GM18517 (cell line): ENCODE data around the gene BLACAT1.
"Not testable (repeated sequence)": the region's sequence is repeated elsewhere in the genome, so short reads cannot be mapped to it uniquely, and the experiment has no call there.

Source experiments
- ATAC-seq: cut with Tn5 transposase; IDR thresholded peaks from one replicate; pipeline ENCODE4 v1.9.1; 2021; ENCODE audit warnings: mild to moderate bottlenecking, moderate library complexity; ENCODE audit not compliant: unreplicated experiment

BLACAT1 gene

GRCh38 chr1:205421798-205422197, 34.0 kb downstream of the BLACAT1 start, which contains the start of gene LEMD1:
Gene LEMD1 (minus strand): TSS chr1:205422056. CDS start chr1:205420536, 1,520 bp downstream.
- ATAC-seq: no peak

GRCh38 chr1:205420938-205421337, 34.9 kb downstream of the BLACAT1 start:
- no peak for ATAC-seq

- no peak for ATAC-seq
Observed at GRCh38 chr1:205417870-205418635, 37.8 kb downstream of the BLACAT1 start.

GRCh38 chr1:205416322-205416721, 39.5 kb downstream of the BLACAT1 start:
- no peak for ATAC-seq

- no peak for ATAC-seq
Observed at GRCh38 chr1:205410581-205411298, 45.1 kb downstream of the BLACAT1 start.

- ATAC-seq: no peak
Observed at GRCh38 chr1:205407970-205408369, 47.9 kb downstream of the BLACAT1 start.

GRCh38 chr1:205406252-205406651, 49.6 kb downstream of the BLACAT1 start:
- ATAC-seq: not testable (repeated sequence)
